ENCODE results near the gene TRABD.

- TF ChIP-seq TAF1 (IDR thresholded peaks at IDR 0.05; ENCODE audit: borderline replicate concordance, low read depth, low read length), result no peak
- TF ChIP-seq POLR2AphosphoS5 (IDR thresholded peaks at IDR 0.05; ENCODE audit: low read depth, low read length), result no peak
Measured at GRCh38 chr22:50185375-50186087, at the start of gene TRABD.
